GM23248 (cell line): ENCODE measurements around the gene RBMXL3. TPM values are rescaled to one million over a fixed set of nuclear protein-coding genes. Genes with fewer than 3 reads are reported as not detected.
"Not testable (repeated sequence)": the region's sequence is repeated elsewhere in the genome, so short reads cannot be mapped to it uniquely, and the experiment has no call there.

ENCODE experiments used
- DNase-seq: peaks from one replicate; pipeline ENCODE4 v3.0.0-alpha.2; 2015
- H2AFZ ChIP-seq: fragments of 200-600 bp; sonication (generic); 2 replicates; pipeline ENCODE4 v1.6.1; 2016; ENCODE audit warnings: antibody characterized with exemption
- H3F3A ChIP-seq: fragments of 200-600 bp; sonication (generic); 2 replicates; pipeline ENCODE4 v1.6.1; 2016; ENCODE audit warnings: mild to moderate bottlenecking, antibody characterized with exemption, mixed run types; ENCODE audit not compliant: insufficient read depth
- H3K27ac ChIP-seq: fragments of 200-600 bp; sonication (generic); 2 replicates; pipeline ENCODE4 v1.5.1; 2016; ENCODE audit warnings: mild to moderate bottlenecking
- H3K27me3 ChIP-seq: fragments of 200-600 bp; sonication (generic); replicated peaks from 2 replicates; pipeline ENCODE4 v1.6.1; 2016; ENCODE audit warnings: mild to moderate bottlenecking; ENCODE audit not compliant: insufficient read depth
- H3K36me3 ChIP-seq: fragments of 200-600 bp; sonication (generic); 2 replicates; pipeline ENCODE4 v1.6.1; 2016; ENCODE audit warnings: low read depth, mild to moderate bottlenecking
- H3K4me1 ChIP-seq: fragments of 200-600 bp; sonication (generic); 2 replicates; pipeline ENCODE4 v1.6.1; 2016; ENCODE audit warnings: mild to moderate bottlenecking; ENCODE audit not compliant: insufficient read depth
- H3K4me2 ChIP-seq: fragments of 200-600 bp; sonication (generic); one replicate; pipeline ENCODE4 v1.6.1; 2016; ENCODE audit warnings: mild to moderate bottlenecking; ENCODE audit not compliant: unreplicated experiment
- H3K4me3 ChIP-seq: fragments of 200-600 bp; sonication (generic); 2 replicates; pipeline ENCODE4 v1.5.1; 2016; ENCODE audit warnings: mild to moderate bottlenecking
- H3K79me2 ChIP-seq: fragments of 200-600 bp; sonication (generic); 2 replicates; pipeline ENCODE4 v1.6.1; 2016; ENCODE audit warnings: mild to moderate bottlenecking; ENCODE audit not compliant: insufficient read depth
- H3K9ac ChIP-seq: fragments of 200-600 bp; sonication (generic); 2 replicates; pipeline ENCODE4 v1.6.1; 2016; ENCODE audit warnings: mild to moderate bottlenecking
- H3K9me2 ChIP-seq: fragments of 200-600 bp; sonication (generic); 2 replicates; pipeline ENCODE4 v1.6.1; 2016; ENCODE audit warnings: mixed run types, mild to moderate bottlenecking, moderate library complexity; ENCODE audit not compliant: insufficient read depth
- H3K9me3 ChIP-seq: fragments of 200-600 bp; sonication (generic); one replicate; pipeline ENCODE4 v1.6.1; 2017; ENCODE audit warnings: low read depth
- H4K20me1 ChIP-seq: fragments of 200-600 bp; sonication (generic); 2 replicates; pipeline ENCODE4 v1.6.0; 2016; ENCODE audit not compliant: insufficient read depth
- EZH2 ChIP-seq: fragments of 200-600 bp; sonication (generic); IDR thresholded peaks from 2 replicates; pipeline ENCODE4 v1.6.1; 2018; ENCODE audit warnings: antibody characterized with exemption, mild to moderate bottlenecking; ENCODE audit not compliant: insufficient read depth, poor library complexity, severe bottlenecking
- EZH2phosphoT487 ChIP-seq: fragments of 200-600 bp; sonication (generic); IDR thresholded peaks from 2 replicates; pipeline ENCODE4 v1.6.1; 2018; ENCODE audit warnings: antibody characterized with exemption, moderate library complexity, mild to moderate bottlenecking, low read depth; ENCODE audit not compliant: insufficient read depth
- WGBS, 2 experiments: methylation state at CpG; one replicate each; pipeline ENCODE4 v1.1.6; 2015 to 2017; ENCODE audit warnings: low lambda C conversion rate in 2 of 2, low coverage in 1 of 2; ENCODE audit errors: missing lambda C conversion rate in 2 of 2; 5-methylcytosine and 5-hydroxymethylcytosine counted together
- in situ Hi-C: fragments of 300-500 bp; cut with MboI; formaldehyde crosslinking; loops from 2 replicates; pipeline ENCODE4 v1.15.0; 2020
- polyA plus RNA-seq: library from polyadenylated mRNA; unstranded; fragments of >200 nt; fragmentation: Nextera tagmentation; extraction: Ambion mirVana; gene quantifications from 2 replicates; pipeline ENCODE4 v1.2.1, GENCODE V29; 2016
- total RNA-seq: library from RNA; depleted of rRNA; stranded (reverse); fragments of >200 nt; shearing (Covaris generic); gene quantifications from 2 replicates; pipeline ENCODE4 v1.2.3, GENCODE V29; 2014

The RBMXL3 gene
- total and polyA plus RNA-seq, 2 experiments from 2014 or later, result not detected

DNA sequence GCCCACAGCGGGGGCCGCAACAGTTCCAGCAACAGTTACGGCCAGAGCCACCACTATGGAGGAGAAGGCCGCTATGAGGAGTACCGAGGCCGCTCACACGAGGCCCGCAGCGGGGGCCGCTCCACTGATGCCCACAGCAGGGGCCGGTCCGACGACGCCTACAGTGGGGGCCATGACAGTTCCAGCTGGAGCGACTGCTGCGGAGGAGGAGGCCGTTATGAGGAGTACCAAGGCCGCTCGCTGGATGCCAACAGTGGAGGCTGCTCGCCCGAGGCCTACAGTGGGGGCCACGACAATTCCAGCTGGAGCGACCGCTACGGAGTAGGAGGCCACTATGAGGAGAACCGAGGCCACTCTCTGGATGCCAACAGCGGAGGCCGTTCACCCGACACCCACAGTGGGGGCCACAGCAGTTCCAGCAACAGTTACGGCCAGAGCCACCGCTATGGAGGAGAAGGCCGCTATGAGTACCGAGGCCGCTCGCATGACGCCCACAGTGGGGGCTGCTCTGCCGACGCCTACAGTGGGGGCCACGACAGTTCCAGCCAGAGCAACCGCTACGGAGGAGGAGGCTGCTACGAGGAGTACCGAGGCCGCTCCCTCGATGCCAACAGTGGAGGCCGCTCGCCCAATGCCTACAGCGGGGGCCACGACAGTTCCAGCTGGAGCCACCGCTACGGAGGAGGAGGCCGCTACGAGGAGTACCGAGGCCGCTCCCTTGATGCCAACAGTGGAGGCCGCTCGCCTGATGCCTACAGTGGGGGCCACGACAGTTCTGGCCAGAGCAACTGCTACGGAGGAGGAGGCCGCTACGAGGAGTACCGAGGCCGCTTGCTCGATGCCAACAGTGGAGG lies 1.7 kb downstream of the RBMXL3 start:
- no peaks in the 10 kb centered on the region for H3K79me2 ChIP-seq
- no peak for DNase-seq

DNA sequence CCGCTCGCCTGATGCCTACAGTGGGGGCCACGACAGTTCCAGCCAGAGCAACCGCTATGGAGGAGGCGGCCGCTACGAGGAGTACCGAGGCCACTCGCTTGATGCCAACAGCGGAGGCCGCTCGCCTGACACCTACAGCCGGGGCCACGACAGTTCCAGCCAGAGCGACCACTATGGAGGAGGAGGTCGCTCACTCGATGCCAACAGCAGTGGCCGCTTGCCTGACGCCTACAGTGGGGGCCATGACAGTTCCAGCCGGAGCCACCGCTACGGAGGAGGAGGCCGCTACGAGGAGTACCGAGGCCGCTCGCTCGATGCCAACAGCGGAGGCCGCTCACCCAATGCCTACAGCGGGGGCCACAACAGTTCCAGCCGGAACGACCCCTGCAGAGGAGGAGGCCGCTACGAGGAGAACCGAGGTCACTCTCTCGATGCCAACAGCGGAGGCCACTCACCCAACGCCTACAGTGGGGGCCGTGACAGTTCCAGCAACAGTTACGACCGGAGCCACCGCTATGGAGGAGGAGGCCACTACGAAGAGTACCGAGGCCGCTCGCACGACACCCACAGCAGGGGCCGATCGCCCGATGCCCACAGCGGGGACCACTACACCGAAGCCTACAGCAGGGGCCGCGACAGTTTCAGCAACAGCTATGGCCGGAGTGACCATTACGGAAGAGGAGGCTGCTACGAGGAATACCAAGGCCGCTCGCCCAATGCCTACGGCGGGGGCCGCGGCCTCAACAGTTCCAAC lies 2.5 kb downstream of the RBMXL3 start:
- H3K9me2 ChIP-seq, result no peaks in the 10 kb centered on the region
- no peak for DNase-seq

More for the DNA sequence above, 1.7 kb downstream of the RBMXL3 start:
- Histone ChIP-seq H3F3A (no peaks in the 10 kb centered on the region), H3K9ac (no peak overlapping the region), H3K36me3 (no peaks in the 10 kb centered on the region), H3K4me2 (no peak overlapping the region), H3K4me3 (no peak overlapping the region), H4K20me1 (no peaks in the 10 kb centered on the region), H3K27me3 (no peaks in the 10 kb centered on the region), H3K27ac (no peak overlapping the region), H2AFZ (no peak overlapping the region), H3K4me1 (no peaks in the 10 kb centered on the region), H3K9me3 (no peaks in the 10 kb centered on the region), H3K9me2 (no peaks in the 10 kb centered on the region)
- TF ChIP-seq EZH2phosphoT487 (no peak), EZH2 (no peak)
- 95 to 99% methylated on average over 12 to 34 of the region's 64 CpGs for WGBS, 2 experiments
- in situ Hi-C loops, result no loop called here

DNA sequence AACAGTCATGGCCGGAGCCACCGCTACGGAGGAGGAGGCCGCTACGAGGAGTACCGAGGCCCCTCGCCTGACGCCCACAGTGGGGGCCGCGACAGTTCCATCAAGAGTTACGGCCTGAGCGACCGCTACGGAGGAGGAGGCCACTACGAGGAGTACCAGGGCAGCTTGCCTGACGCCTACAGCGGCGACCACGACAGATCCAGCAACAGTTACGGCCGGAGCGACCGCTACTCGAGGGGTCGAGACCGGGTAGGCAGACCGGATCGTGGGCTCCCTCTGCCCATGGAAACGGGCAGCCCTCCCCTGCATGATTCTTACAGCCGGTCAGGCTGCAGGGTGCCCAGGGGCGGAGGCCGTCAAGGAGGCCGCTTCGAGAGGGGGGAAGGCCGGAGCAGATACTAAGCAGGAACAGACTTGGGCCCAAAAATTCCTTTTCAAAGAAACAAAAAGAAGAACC lies 3.1 kb downstream of the RBMXL3 start:
- no peak overlapping the region for H3K4me3 ChIP-seq
- no peak for DNase-seq
- H3F3A ChIP-seq, result no peaks in the 10 kb centered on the region
- H3K4me1 ChIP-seq, result no peaks in the 10 kb centered on the region
- TF ChIP-seq EZH2 (no peak), EZH2phosphoT487 (no peak)
- 94 to 98% methylated on average over 8 to 30 of the region's 35 CpGs for WGBS, 2 experiments
- no peak overlapping the region for H3K9ac ChIP-seq
- H2AFZ ChIP-seq, result no peak overlapping the region
- no peaks in the 10 kb centered on the region for H3K79me2 ChIP-seq
- H3K9me3 ChIP-seq, result no peaks in the 10 kb centered on the region
- in situ Hi-C loops, result no loop called here
- no peaks in the 10 kb centered on the region for H4K20me1 ChIP-seq
- no peak overlapping the region for H3K4me2 ChIP-seq
- no peaks in the 10 kb centered on the region for H3K27me3 ChIP-seq
- no peak overlapping the region for H3K27ac ChIP-seq
- no peaks in the 10 kb centered on the region for H3K9me2 ChIP-seq
- no peaks in the 10 kb centered on the region for H3K36me3 ChIP-seq

More for the DNA sequence above, 2.5 kb downstream of the RBMXL3 start:
- H3K79me2 ChIP-seq, result no peaks in the 10 kb centered on the region
- H3K9me3 ChIP-seq, result no peaks in the 10 kb centered on the region
- no peaks in the 10 kb centered on the region for H3F3A ChIP-seq
- H4K20me1 ChIP-seq, result no peaks in the 10 kb centered on the region
- 98% methylated on average over 55 of the region's 64 CpGs; no CpG with 5 or more reads in 1 of the 2 experiments for WGBS, 2 experiments
- no peak overlapping the region for H3K4me3 ChIP-seq
- in situ Hi-C loops, result no loop called here
- H3K4me2 ChIP-seq, result no peak overlapping the region
- TF ChIP-seq EZH2phosphoT487, result no peak
- no peak for TF ChIP-seq EZH2
- no peak overlapping the region for H2AFZ ChIP-seq
- no peaks in the 10 kb centered on the region for H3K4me1 ChIP-seq
- H3K9ac ChIP-seq, result no peak overlapping the region
- H3K27me3 ChIP-seq, result no peaks in the 10 kb centered on the region
- H3K27ac ChIP-seq, result no peak overlapping the region
- H3K36me3 ChIP-seq, result no peaks in the 10 kb centered on the region

DNA sequence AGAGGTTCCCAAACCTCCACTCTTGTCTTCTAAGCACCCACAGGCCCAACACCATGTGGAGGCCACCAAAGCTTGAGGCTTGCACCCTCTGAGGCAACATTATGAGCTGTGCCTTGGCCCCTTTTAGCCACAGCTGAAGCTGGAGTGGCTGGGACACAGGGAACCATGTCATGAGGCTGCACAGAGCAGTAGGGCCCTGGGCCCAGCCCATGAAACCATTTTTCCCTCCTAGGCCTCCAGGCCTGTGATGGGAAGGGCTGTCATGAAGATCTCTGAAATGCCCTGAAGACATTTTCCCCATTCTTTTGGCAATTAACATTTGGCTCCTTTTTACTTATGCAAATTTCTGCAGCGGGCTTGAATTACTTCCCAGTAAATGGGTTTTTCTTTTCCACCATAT lies 14.8 kb downstream of the RBMXL3 start:
- Histone ChIP-seq H3K27me3 (no peaks in the 10 kb centered on the region), H3K4me1 (no peaks in the 10 kb centered on the region), H3K79me2 (no peaks in the 10 kb centered on the region), H3K4me2 (no peak overlapping the region), H2AFZ (no peak overlapping the region), H3K9ac (no peak overlapping the region), H3F3A (no peaks in the 10 kb centered on the region), H3K27ac (no peak overlapping the region), H4K20me1 (no peaks in the 10 kb centered on the region), H3K9me2 (no peaks in the 10 kb centered on the region), H3K36me3 (no peaks in the 10 kb centered on the region), H3K4me3 (no peak overlapping the region), H3K9me3 (no peaks in the 10 kb centered on the region)
- WGBS, 2 experiments, result 69 to 100% methylated on average over 1 of the region's 1 CpG
- no peak for DNase-seq
- TF ChIP-seq EZH2phosphoT487 (no peak), EZH2 (no peak)
- in situ Hi-C loops, result no loop called here

DNA sequence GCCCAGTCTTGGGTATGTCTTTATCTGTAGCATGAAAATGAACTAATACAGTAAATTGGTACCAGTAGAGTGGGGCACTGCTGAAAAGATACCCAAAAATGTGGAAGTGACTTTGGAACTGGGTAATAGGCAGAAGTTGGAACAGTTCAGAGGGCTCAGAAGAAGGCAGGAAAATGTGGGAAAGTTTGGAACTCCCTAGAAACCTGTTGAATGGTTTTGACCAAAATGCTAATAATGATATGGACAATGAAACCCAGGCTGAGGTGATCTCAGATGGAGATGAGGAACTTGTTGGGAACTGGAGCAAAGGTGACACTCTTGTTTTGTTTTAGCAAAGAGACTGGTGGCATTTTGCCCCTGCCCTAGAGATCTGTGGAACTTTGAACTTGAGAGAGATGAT lies 20.3 kb downstream of the RBMXL3 start:
- H3K9ac ChIP-seq, H3K4me3 ChIP-seq, H3K9me2 ChIP-seq, H3K27me3 ChIP-seq, H3K27ac ChIP-seq, in situ Hi-C loops, H3F3A ChIP-seq, H4K20me1 ChIP-seq, H3K36me3 ChIP-seq, DNase-seq, H3K9me3 ChIP-seq, H2AFZ ChIP-seq, H3K79me2 ChIP-seq, H3K4me1 ChIP-seq, H3K4me2 ChIP-seq: not testable (repeated sequence)
